Thyroid gland (tissue), 4 donors: ENCODE data around the gene TAS2R31.

Source experiments
- CTCF ChIP-seq, 6 experiments: fragments of 200-600 bp in 3 of 6; fragments of 450-650 bp in 3 of 6; sonication (generic) in 3 of 6; IDR thresholded peaks; one replicate each; pipeline ENCODE4 v1.5.1; 2016 to 2019; ENCODE audit warnings: antibody characterized with exemption in 6 of 6, mild to moderate bottlenecking in 2 of 6, inconsistent platforms in 1 of 6, moderate library complexity in 1 of 6
- POLR2A ChIP-seq, 2 donors: fragments of 450-650 bp; IDR thresholded peaks; one replicate each; pipeline ENCODE4 v1.6.1; 2017; ENCODE audit warnings: antibody characterized with exemption in 2 of 2, mild to moderate bottlenecking in 2 of 2, moderate library complexity in 1 of 2

- TF ChIP-seq CTCF (IDR thresholded peaks at IDR 0.05) (no peak), POLR2A (IDR thresholded peaks at IDR 0.05) (no peak)
Measured at GRCh38 chr12:11007608-11008007, 23.6 kb downstream of the TAS2R31 start.
